GM18951 (cell line): ENCODE results near the gene DLL3.

Experiments used
- POLR2A ChIP-seq: IDR thresholded peaks from 4 replicates; pipeline ENCODE4 v1.6.1; 2011; ENCODE audit warnings: mild to moderate bottlenecking; ENCODE audit not compliant: insufficient read length, insufficient read depth; ENCODE audit errors: extremely low read depth
- in situ Hi-C: fragments of 300-500 bp; cut with MboI; formaldehyde crosslinking; loops from one replicate; pipeline ENCODE4 v1.12.0; 2022; ENCODE audit warnings: low sequenced_read_pairs, mixed read lengths, inconsistent platforms; ENCODE audit not compliant: unreplicated experiment

DLL3 gene

DNA sequence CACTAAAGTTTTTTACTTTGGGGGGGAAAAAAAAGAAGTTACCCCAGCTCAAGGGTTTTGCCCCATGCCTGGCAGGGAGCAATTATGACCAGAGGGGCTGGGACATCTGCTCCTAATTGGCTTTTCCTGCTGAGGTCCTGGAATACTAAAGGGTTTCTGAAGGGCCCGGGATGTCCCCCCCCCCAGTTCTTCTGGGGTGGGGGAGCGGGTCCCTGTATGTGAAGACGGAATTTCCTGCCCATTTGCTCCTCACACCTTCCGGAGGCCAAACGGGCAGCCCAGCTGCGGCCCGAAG lies 1.1 kb upstream of the DLL3 start:
- TF ChIP-seq POLR2A = no peak
- in situ Hi-C loops = no loop called here

DNA sequence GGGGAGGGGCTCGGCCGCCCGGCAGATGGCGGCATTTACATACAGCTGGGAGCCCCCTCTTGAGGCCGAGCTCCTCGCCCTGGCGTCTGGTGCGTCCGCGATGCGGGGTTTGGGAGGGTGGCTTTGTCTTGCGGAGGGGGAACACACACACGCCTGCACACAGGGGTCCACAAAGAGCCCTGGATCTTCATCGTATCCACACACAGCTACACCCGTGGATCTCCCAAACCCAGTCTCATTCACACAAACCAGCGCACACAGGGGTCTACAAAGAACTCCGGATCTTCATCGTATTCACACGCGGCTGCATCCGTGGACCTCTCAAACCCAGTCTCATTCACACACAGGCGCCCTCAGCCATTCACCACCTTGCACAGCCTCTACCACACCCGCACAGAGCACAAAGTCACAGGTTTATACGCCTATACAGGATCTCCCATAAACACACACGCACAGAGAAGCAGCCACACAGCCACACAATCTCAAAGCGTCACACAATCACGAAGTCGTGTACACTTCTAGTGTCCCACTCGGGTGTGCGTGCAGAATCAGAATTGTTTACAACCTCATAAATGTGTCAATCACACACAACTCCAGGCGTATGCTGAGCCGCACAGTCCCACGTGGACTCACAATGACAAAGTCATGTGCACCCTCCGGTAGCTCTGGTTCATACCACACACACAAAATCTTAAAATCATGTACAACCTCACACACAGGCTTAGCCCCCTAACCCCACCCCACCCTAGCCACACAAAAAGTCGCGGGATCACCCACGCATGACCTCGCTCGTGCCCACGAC lies 550 bp upstream of the DLL3 start:
- in situ Hi-C loops = no loop called here
- TF ChIP-seq POLR2A = no peak

DNA sequence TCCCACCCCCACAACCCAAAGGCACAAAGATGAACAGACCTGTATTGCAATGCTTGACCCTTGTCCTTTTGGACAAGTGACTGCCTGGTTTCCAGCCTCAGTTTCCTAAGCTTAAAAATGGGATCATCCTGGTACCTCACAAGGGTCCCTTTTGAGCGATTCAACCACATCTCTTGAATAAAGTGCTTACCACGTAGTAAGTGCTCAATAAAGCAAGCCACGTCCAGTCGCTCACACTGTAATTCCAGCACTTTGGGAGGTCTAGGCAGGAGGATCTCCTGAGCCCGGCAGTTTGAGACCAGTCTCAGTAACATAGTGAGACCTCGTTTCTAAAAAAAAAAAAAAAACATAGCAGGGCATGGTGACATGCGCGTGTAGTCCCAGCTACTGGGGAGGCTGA lies 1.2 kb downstream of the DLL3 start:
- no peak for TF ChIP-seq POLR2A
- in situ Hi-C loops = no loop called here

DNA sequence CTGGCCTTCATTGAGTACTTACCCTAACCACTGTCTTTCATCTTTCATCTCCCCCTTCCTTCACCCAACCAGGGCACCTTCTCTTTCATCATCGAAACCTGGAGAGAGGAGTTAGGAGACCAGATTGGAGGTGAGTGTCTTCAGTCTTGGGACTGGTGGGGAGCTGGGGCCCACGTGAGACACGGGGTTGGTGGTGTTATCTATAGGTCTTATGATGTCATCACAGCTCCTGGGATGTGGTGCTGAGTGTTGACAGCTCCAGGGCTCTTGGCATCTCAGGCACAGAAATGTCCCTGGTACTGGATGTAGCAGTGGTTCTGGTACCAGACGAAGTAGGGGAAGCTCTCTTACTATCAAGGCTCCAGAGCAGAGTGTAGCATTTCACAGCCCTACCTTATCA lies 1.8 kb downstream of the DLL3 start:
- no peak for TF ChIP-seq POLR2A
- in situ Hi-C loops = no loop called here

DNA sequence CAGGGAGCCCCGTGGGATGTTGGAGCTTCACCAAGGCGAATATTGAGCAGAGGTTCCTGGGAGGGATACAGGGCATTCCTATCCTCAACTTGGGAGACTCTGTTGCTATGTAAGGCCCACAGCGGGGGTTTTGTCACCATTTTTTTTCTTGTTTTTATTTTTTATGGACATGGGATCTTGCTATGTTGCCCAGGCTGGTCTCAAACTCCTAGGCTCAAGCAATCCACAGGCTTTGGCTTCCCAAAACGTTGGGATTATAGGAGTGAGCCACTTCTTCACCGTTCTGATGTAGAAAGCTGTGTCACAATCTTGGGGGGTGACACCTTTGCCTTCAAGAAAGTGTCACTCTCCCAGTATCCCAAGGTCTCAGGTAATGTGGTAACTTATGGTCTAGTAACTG lies 2.6 kb downstream of the DLL3 start:
- in situ Hi-C loops = no loop called here

DNA sequence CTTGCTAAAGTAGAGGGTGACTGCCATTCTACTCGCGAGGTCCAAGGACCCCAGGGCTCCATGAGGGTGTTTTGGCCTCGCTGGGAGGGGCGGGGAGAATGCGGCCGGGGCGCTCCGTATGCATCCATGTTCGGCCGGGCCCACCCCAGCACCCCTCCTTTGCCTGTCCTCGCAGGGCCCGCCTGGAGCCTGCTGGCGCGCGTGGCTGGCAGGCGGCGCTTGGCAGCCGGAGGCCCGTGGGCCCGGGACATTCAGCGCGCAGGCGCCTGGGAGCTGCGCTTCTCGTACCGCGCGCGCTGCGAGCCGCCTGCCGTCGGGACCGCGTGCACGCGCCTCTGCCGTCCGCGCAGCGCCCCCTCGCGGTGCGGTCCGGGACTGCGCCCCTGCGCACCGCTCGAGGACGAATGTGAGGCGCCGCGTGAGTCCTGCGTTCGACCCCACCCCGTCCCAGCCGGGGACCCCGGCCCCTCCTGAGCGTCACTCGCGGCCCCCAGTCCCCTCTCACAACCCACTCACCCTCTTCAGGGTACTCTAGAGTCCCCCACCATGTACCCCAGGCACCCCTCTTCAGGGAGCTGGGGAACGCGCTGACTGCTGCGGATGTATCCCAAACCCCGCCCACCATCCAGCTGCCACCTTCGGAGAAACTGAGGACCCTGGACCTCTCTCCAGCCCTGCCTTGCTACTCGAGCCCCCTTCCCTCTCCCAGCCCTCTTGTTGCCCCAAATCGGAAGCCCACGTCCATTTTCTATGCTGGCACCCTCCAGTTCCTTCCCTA lies 4.1 kb downstream of the DLL3 start:
- no peak for TF ChIP-seq POLR2A
- in situ Hi-C loops = no loop called here

More for the DNA sequence above, 2.6 kb downstream of the DLL3 start:
- TF ChIP-seq POLR2A = no peak

DNA sequence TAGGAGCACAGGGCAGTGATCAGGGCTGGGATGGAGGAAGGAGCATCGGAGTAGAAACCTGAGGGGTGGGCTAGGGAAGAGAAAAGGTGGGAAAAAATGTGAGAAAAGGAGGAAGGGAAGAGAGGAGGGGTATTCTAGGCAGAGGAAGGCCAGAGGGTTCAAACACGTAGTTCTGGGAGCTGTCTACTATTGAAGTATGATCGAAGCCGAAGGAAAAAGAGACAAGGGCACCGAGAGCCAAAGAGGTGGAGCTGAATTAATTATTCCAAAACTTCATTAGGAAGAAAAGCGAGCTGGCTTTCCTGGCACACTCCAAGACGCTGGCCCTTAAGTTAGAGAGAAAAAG lies 7.8 kb downstream of the DLL3 start:
- no peak for TF ChIP-seq POLR2A
- in situ Hi-C loops = no loop called here

DNA sequence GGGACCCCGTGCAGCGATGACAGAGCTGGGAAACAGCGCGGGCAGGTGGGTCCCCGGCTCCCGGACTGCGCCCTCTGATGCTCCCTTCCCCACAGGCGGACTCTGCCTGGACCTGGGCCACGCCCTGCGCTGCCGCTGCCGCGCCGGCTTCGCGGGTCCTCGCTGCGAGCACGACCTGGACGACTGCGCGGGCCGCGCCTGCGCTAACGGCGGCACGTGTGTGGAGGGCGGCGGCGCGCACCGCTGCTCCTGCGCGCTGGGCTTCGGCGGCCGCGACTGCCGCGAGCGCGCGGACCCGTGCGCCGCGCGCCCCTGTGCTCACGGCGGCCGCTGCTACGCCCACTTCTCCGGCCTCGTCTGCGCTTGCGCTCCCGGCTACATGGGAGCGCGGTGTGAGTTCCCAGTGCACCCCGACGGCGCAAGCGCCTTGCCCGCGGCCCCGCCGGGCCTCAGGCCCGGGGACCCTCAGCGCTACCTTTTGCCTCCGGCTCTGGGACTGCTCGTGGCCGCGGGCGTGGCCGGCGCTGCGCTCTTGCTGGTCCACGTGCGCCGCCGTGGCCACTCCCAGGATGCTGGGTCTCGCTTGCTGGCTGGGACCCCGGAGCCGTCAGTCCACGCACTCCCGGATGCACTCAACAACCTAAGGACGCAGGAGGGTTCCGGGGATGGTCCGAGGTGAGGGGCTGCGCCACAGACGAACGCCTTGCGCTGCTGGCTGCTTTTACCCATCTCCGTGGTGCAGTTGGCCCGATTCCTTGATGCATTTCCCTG lies 8.4 kb downstream of the DLL3 start:
- TF ChIP-seq POLR2A = peak; percentile 54

DNA sequence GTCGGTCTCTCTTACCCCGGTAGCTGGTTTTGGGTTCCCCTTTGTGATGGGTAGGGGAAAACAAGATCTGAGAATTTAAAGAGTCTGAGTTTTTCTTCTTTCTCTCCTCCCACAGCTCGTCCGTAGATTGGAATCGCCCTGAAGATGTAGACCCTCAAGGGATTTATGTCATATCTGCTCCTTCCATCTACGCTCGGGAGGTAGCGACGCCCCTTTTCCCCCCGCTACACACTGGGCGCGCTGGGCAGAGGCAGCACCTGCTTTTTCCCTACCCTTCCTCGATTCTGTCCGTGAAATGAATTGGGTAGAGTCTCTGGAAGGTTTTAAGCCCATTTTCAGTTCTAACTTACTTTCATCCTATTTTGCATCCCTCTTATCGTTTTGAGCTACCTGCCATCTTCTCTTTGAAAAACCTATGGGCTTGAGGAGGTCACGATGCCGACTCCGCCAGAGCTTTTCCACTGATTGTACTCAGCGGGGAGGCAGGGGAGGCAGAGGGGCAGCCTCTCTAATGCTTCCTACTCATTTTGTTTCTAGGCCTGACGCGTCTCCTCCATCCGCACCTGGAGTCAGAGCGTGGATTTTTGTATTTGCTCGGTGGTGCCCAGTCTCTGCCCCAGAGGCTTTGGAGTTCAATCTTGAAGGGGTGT lies 9.1 kb downstream of the DLL3 start:
- in situ Hi-C loops = no loop called here
- TF ChIP-seq POLR2A = no peak

More for the DNA sequence above, 8.4 kb downstream of the DLL3 start:
- in situ Hi-C loops = no loop called here

DNA sequence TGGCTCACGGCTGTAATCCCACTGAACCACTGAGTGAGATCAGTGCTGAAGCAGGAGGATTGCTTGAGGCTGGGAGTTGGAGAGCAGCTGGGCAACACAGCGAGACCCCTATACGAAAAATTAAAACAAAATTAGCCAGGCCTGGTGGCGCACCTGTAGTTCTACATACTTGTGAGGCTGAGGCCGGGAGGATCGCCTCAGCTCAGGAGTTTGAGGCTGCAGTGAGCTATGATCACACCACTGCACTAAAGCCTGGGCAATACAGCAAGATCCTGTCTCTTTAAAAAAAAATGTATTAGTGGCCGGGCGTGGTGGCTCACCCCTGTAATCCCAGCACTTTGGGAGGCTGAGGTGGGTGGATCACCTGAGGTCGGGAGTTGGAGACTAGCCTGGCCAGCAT lies 9.9 kb downstream of the DLL3 start:
- in situ Hi-C loops = no loop called here
- no peak for TF ChIP-seq POLR2A

DNA sequence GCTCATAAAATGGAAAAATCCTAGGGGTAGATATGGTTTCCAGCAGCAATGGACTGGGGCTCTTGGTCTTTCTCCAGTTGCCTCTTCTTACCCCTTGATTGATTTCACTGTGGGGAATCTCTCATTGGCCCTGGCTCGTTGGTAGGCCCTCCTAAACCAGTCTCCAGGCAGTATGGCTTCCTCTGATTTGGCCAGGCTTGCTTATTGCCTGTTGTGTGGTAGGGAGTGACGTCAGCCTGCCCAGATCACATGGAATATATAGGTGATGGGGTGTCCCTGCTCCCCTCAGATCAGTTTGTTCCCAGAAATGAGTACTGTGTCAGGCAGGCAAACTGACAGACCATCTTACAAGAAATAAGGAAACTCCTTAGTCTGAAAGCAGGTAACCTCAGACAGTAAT lies 10.5 kb downstream of the DLL3 start:
- in situ Hi-C loops = no loop called here
- TF ChIP-seq POLR2A = no peak

DNA sequence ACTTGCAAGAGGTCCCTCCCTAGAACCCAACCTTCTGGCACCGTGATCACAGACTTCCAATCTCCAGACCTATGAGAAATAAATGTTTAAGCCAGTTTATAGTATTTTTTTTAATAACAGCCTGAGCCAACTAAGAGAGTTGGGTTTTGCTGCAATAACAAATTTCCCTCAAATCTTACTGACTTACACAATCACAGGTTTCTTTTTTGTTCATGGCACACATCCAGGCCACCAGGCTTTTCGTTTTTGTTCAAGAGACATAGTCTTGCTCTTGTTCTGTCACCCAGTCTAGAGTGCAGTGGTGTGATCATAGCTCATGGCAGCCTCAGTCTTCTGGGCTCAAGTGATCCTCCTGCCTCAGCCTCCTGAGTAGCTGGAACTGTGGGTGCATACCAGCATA lies 14.2 kb downstream of the DLL3 start:
- TF ChIP-seq POLR2A = no peak
- in situ Hi-C loops = no loop called here
